OCI-M2 (cell line): ENCODE data around the gene SUGCT.

ENCODE experiments used
- DNase-seq: peaks from one replicate; lab custom pipeline; 2025; ENCODE audit not compliant: unreplicated experiment; lab: John Stamatoyannopoulos, UW

Gene SUGCT

DNA sequence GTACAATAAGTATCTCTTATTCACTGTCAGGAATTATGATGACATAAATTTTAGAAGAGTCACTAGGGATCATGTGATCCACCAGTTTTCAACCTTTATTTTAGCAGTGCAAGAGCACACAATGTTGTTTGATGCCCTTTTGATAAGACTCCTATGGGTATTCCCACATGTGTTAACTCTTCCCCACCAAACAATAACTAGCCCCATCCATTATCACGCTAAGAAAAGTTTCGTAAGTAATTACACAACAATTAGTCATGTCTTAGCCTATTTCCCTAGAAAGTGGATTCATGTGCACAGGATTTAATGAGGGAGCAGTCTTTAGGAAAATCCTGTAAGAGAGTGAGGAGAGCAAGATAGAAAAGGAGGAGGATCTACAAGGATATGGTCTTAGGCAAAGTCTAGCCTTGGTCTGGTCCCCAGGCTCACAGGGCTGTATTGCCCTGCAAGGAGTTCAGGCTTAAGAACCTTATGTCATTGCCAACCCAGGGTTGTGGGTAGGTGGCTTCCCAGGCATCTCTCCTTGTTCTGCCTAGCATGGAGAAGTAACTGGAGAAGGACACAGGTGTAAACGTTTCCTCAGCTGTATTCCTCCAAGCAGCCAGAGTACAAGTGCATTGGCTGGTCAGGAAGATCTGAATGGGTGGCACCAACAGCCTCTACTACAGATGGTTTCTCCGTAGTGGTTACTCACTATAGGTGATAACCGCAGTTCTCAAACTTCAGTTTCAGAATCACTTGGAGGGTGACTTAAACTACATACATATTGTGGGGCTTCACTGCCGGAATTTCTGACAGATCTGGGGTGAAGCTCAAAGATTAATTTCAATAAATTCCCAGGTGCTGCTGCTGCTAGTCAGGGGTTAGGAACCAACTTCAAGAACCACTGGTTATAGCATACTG is 574.5 kb downstream of the SUGCT start:
- no peak for DNase-seq

DNA sequence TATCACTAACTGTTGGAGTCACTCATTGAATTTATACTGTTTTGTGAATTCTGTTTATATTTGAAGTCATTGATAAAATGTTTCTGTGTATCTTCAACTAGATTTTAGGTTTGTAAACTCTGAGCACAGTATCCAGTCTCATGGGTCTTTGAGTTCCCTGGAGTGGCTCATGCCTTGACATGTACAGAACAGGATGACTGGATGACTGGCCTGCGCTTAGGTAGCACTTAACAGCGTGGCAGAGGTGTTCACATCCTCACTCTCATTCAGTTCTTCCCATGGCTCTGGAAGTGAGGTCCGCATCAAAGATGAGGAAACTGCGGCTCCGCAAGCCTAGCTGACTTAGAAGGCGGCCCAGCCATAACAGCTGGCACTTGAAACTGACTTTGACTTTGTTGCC is 576.9 kb downstream of the SUGCT start:
- DNase-seq: no peak

DNA sequence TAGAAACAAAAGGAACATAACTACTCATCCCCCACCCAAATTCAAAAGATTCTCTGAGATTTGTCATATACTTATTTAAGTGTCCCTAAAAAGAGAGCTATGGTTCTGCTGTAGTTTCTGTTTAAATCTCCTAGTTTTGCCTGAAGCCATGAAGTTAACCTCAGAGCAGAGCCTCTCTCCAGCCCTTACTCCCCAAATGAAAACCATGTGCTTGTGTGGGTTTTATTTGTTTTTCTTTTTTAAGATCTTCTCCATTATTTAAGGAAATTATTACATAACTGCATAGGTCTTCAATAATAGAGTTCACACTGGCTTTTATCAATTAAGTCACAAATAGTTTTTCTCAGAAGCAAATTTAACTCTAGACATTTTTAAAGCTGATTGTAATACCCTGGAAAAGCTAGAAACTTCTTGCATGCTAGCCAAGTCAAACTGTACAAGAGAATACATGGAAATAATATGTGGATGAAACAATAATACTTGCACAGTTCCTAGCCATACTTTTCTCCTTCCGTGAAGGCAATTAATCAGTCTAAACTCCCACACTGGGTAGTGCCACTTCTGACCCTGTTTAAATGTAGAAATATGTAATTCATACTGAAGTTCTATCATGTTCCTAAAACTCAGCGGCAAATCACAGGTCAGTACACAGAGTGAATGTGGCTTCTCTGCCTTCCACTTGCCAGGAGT is 579.7 kb downstream of the SUGCT start:
- no peak for DNase-seq

DNA sequence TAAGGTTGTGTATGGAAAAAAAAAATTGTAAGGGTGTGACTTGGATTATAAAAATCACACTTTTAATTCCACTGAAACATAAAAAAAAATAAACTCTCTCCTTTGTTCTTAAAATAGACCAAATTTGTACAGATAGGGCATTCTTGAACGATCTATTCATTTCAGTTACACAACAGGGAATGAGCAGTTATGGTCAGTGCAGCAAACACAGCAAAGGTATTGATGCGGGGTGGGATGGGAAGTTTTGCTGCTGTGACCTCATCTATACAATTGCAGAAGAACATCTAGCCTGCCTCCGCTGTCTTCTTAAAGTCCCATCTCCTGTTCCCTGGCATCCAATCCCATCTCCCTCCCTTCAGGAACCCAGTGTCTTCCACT is 580.2 kb downstream of the SUGCT start:
- no peak for DNase-seq

DNA sequence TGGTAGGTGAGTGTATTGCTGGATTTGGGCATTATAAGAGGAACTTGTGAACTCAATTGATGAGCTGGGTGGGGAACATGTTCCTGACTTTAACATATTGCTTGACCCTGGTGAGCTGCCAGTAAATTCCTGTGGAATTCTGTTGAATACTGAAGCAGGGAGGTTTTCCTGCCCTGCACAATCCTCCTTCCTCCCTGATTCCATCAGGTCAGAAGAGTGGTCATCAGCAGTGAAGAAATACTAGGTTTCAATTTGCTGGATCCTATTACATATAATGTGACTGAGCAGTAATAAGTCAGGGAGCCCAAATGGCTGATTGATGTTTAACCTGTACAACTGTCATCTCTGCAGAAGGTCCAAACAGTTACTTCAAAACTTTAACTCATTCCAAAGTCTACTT is 581.2 kb downstream of the SUGCT start:
- DNase-seq: no peak

DNA sequence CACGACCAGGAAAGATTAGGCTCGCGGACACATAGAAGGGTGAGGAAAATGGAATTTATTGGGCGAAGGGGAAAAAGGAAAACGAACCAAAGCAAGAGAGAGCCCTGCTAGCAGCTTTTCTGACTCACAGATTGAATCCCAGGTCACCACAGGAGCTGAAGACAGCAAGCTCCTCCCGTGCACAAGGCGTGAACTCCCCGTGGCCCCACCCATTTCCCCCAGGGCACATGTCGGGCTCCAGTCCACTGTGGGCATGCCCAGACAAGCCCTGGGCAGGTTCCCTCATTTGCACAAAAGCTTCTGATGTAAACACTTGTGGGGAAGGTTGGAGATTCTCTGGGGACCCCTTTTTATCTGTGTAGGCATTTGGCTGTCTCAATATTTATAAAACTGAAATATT is 582.4 kb downstream of the SUGCT start:
- DNase-seq: no peak

DNA sequence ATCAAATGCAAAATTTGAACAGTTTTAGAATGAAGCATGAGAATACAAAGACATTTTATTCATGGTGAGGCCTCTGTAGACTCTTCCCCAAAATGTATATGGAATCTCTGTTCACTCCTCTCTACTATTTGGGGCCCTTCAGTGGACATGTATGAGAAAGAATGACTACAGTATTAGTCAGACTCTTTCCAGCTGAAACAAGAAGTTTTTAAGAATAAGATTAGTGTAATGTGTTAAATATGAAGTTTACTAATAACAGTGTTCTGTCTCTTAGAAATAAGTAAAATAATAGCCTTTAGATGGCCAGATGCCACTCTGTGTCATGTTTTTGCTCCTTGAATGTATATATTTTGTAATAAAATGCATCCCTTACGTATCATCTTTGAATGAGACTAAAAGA is 585.6 kb downstream of the SUGCT start:
- no peak for DNase-seq

DNA sequence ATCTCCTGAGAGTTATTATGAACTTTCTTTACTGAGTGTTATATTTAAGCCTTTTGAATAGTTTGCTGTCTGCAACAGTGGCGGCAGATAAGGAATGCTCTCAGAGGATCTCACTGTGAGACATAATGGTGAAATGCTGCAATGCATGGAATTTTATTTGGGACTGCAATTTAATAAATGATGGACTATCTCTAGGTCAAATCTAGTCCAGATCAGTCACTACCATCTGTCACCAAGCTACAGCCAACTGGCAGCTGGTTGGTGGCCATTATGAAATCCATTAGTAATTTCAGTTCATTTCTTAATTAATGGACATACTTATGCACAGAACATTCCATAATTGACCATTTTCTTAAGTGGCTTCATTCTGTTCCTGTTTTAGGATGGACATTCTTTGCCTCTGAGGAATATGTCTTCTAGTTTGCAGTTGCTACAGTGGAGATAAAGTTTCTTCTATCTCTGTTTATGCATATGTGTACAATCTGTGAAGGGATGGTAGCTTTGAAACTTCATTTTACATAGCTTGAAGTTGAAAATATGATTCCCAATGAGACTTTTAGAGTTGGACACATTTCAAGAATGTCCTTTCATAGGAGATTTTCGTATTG is 586.6 kb downstream of the SUGCT start:
- DNase-seq: no peak

DNA sequence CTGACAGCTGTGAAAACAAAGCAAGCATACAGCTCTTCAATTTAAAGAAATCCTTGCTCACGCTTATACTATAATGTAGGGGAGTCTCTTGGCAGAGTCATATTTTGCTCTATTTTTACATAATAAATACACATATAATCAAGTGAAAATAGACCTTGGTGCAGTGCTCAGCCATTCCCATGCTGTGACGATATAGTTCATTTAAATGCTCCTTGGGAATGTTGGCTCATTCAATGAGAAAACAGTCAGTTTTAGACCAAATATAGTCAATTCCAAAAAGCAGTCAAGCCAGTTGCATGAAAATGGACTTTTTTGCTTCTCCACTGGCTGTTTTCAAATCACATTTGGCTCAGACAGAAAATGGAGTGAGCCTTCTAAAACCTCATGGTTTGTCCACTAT is 587.4 kb downstream of the SUGCT start:
- no peak for DNase-seq

DNA sequence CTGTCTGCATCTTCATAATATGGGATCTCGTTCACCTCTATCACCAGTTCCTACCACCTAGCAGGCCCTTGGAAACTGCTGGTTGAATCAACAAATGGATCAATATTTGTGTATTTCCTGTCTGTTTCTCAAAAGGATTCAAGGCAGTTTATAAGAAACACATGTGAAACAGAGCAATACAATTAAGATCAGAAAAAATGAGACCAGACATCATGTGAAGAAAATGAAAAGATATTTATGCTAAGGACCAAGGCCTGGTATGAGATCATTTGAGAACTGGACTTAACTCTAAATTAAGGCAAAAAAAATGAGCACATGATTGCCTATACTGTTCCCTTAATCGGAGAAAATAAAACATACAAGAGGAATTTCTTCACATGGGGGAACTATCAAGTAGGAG is 589.0 kb downstream of the SUGCT start:
- DNase-seq: no peak

DNA sequence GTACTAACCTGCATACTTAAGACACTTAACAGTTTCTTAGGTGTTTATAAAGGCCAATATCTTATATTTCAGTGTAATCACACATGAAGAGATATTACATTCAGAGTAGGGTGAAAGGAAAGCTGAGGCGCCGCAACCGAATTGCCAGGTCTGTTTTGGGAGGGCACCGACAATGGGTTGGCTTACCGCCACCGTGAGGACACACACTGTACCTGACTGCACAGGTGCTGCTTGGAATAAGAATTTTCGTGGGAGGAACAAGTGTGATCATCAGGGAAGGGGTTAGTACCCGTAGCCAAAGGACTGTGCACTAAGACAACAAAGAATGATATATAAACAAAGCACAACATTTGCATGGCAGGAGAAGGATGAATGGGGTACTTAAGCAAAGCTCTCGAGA is 591.8 kb downstream of the SUGCT start:
- DNase-seq: no peak

DNA sequence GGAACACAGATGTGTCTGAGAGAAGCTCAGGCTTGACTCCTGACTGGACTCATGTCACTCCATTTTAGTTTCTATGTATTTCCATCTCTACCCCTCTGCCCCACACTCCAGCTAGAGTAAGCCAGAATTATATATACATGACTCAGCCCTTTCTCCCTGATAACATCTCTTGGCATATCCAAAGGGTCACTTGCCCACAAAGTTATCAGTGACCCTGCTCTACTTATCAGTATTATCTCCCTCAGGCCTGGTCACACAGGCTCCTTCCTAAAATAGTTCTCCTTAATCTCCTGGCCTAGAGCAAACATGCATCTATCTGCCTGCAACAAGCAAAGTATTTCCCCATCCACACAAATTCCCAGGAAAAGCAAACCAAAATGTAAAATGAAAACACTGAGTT is 598.3 kb downstream of the SUGCT start:
- DNase-seq: no peak

DNA sequence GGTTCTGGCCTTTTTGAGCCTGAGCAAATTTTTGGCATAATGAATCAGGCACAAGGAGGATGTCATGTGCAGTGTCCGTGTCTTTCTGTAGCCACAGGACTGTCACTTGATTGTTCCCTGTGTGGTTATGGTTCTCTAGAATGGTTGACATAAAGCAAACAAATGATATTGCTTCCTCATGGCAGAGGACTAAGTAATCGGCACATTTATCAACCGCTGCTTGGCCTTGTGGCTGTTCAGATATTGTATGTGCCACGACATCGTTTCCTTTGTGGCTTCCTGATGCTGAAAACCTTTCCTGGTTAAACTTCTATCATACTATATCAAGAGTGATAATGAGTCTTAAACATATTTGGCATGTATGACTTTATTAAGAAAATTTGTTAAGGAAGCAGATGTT is 598.8 kb downstream of the SUGCT start:
- DNase-seq: no peak

DNA sequence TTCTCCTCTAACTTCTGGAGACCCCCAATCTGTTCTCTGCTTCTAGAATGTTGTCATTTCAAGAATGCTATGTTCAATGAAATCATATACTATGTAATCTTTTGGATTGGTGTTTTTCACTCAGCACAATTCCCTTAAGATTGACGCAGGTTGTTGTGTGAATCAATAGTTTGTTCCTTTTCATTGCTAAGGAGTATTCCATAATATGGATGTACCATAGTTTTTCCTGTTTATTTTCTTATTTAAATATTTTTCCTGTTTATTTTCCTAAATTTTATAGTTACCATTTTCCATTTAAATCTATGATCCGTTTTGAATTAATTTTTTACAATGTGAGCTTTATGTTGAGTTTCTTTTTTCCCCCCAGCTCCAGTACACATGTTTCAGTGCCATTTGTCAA is 604.5 kb downstream of the SUGCT start:
- DNase-seq: no peak

DNA sequence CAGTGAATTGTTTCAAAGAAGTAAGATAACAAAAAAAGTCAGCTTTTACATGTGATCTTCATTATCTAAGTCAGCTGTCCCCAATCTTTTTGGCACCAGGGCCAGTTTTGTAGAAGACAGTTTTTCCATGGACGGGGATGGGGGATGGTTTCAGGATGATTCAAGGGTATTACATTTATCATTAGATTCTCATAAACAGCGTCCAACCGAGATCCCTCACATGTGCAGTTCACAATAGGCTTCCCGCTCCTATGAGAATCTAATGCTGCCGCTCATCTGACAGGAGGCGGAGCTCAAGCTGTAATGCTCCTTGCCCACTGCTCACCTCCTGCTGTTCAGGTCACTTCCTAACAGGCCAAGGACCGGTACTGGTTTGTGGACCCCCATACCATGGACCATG is 607.5 kb downstream of the SUGCT start:
- DNase-seq: no peak

DNA sequence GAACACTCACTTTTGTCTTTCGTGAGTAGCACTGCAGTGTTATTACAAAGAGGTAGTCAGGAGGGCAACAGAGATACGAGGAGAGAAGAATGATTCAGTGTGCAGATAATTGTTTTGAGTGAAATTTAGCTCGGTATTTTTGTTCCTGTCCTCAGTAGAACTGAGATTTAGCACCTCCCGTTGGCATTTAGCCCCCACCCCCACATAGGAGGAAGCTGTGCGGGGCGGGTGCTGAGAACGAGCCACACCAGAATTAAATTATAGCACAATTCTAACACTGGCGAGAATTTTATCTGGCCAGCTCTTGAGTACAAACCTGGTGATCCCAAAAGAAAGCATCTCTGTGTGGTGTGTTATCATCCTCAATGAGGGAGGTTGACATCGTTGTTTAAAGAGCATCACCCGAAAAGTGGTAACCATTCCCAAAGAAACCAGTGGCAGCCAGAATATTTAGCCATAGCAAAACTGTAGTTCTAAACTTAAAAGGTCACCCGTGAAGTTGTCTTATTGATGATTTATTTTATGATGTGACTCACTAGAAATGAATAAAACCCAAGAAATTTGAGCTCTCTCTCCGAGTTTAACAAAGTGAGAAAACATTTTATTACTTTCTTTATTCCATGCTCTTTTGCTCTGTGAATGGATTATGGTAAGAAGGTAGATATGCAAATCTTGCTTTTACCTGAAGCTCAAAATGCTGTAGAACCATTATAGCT is 612.2 kb downstream of the SUGCT start:
- DNase-seq: no peak

DNA sequence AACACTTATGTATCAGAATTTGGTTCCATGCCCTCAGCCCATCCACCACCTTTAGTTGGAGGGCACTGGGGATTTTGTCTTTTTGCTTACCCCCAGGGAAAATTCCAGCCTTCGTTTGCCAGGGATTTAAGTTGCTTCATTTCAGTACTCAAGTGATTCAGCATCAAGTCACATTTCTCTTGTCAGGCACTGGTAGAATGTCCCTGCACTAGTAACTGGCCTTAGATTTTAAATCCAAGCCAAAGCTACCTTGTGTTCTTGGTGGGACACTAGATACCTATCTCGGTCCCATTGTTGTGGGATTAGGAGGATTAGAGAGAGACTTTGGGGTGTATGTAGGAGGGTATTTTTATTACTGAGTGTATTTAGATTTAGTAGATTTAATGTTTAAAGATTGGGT is 613.1 kb downstream of the SUGCT start:
- no peak for DNase-seq

DNA sequence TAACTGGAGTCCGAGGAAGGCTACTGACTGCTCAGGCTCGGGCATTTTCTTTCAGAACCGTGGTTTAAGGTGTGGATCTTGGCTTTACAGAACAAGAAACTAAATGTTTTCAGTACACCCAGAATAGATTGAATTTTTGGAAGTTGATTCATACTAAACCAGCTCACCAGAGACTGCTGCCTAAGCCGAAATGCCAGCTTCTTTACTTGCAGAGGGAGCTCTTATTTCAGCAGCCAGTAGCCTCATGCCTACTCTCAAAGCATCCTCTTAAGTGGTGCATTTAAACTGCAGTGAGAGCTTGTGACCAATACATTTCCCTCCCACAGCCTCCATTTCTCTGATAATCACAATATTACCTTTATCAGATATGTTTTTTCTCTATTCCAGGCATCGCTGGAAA is 615.1 kb downstream of the SUGCT start:
- no peak for DNase-seq

DNA sequence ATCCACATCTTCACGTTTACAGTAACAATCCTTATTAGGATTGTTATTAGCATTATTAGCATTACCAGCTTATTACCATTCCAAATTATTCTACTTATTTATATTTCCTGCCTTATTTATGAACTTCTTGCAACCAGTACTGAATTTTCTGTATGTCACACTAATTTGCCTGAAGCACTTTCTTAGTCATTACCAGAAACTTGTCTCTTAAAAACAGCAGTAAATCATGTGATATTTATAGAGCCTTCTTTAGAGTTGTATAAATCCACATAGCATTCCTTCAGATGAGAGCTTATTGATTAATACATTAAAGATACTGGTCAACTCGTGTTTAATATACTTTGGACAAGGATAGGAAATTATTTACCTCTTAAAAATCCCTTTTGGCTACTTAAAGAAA is 618.6 kb downstream of the SUGCT start:
- no peak for DNase-seq

DNA sequence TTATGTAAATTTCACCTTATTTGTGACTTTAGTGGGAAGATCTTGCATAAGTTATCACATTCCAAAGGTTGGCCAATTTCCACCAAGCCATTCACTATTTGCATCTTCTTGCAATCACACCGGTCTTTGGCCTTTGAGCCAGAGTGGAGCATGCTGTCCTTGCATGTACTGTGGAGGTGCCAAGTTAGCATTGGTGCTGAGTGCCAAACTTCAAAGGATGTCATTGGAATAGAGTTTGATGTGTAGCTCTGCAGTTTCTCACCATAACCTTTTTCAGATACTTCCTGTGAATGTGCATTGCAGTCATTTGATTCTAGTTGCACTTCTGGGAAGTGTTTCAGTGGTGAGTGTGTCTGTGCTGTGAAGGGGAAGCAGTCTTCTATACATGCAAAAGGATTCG is 620.6 kb downstream of the SUGCT start:
- DNase-seq: no peak

DNA sequence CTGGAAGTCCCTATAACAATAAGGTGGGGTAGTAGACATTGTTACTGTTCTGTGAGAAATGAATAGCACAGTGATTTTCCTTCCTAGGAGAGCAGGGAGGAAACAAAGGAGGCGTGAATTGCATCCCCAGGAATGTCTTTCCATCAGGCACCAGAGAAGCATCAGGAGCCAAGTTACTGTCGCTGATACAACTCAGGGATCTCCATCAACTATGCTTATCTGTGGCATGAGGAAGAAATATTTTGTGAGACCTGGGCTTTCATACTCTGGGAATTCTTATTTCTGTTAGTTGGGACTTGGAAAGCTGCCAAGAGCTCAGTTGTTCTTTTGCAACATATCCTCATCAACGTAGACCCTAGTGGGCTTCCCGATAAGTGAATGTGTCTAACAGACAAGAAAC is 622.3 kb downstream of the SUGCT start:
- DNase-seq: no peak

DNA sequence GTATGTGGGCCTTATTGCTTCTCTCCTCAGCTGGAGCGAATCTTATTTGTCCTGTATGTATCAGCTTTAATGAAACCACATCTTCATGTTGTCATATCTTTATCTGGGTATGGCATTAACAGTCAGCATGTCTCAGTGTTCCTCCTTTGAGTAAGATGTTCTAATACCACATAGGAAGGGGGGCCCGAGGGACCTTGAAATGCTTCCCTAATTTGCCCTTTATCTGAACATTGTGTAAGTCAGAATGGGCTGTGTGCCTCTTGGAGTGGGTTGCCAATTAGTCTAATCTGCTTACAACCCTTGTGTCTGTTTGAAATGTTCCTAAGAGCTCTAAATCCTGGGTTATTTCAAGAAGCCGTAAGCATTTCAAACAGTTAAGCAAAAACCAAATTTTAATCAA is 623.8 kb downstream of the SUGCT start:
- DNase-seq: no peak
